IPS-NIHi7 (cell line): ENCODE data around the gene SCAPER.
"Not testable (repeated sequence)": the region's sequence is repeated elsewhere in the genome, so short reads cannot be mapped to it uniquely, and the experiment has no call there.

ENCODE experiments used
- DNase-seq: peaks from one replicate; pipeline ENCODE4 v3.0.0; 2012; ENCODE audit warnings: mixed read lengths; ENCODE audit errors: extremely low spot score

Gene SCAPER

GRCh38 chr15:76576523-76577279 is 328.4 kb downstream of the SCAPER start:
- no peak for DNase-seq

GRCh38 chr15:76575679-76576078 is 329.5 kb downstream of the SCAPER start:
- DNase-seq = no peak

- no peak for DNase-seq
Observed at GRCh38 chr15:76575274-76575673, 329.9 kb downstream of the SCAPER start.

GRCh38 chr15:76572983-76573314 is 332.2 kb downstream of the SCAPER start:
- DNase-seq = no peak

- DNase-seq = no peak
Observed at GRCh38 chr15:76566276-76566675, 338.9 kb downstream of the SCAPER start.

- no peak for DNase-seq
Observed at GRCh38 chr15:76565366-76565765, 339.8 kb downstream of the SCAPER start.

GRCh38 chr15:76555247-76555646 is 349.9 kb downstream of the SCAPER start:
- no peak for DNase-seq

- DNase-seq = no peak
Observed at GRCh38 chr15:76553564-76553963, 351.6 kb downstream of the SCAPER start.

GRCh38 chr15:76553102-76553501 is 352.0 kb downstream of the SCAPER start:
- DNase-seq = no peak

GRCh38 chr15:76546805-76547204 is 358.3 kb downstream of the SCAPER start:
- no peak for DNase-seq

- no peak for DNase-seq
Observed at GRCh38 chr15:76533995-76534394, 371.1 kb downstream of the SCAPER start.

- no peak for DNase-seq
Observed at GRCh38 chr15:76533060-76533820, 371.9 kb downstream of the SCAPER start.

GRCh38 chr15:76529911-76530310 is 375.2 kb downstream of the SCAPER start:
- no peak for DNase-seq

- no peak for DNase-seq
Observed at GRCh38 chr15:76526111-76526510, 379.0 kb downstream of the SCAPER start.

- no peak for DNase-seq
Observed at GRCh38 chr15:76517910-76518309, 387.2 kb downstream of the SCAPER start.

- no peak for DNase-seq
Observed at GRCh38 chr15:76514282-76514681, 390.9 kb downstream of the SCAPER start.

- DNase-seq = no peak
Observed at GRCh38 chr15:76512971-76513370, 392.2 kb downstream of the SCAPER start.

- DNase-seq = not testable (repeated sequence)
Observed at GRCh38 chr15:76510663-76511062, 394.5 kb downstream of the SCAPER start.

GRCh38 chr15:76503804-76504203 is 401.3 kb downstream of the SCAPER start:
- no peak for DNase-seq

- no peak for DNase-seq
Observed at GRCh38 chr15:76503121-76503520, 402.0 kb downstream of the SCAPER start.

- no peak for DNase-seq
Observed at GRCh38 chr15:76502678-76503077, 402.5 kb downstream of the SCAPER start.

GRCh38 chr15:76502185-76502584 is 403.0 kb downstream of the SCAPER start:
- DNase-seq = not testable (repeated sequence)

GRCh38 chr15:76501726-76502125 is 403.4 kb downstream of the SCAPER start:
- no peak for DNase-seq
